GM18526 (cell line): ENCODE measurements around the gene RBBP9.
A peak's percentile ranks its signal among the peaks of the same experiment; 100 is the strongest.

Experiments
- POLR2A ChIP-seq: IDR thresholded peaks from 3 replicates; pipeline ENCODE4 v1.6.1; 2011; ENCODE audit not compliant: insufficient read length; ENCODE audit errors: extremely low read depth

RBBP9 gene

DNA sequence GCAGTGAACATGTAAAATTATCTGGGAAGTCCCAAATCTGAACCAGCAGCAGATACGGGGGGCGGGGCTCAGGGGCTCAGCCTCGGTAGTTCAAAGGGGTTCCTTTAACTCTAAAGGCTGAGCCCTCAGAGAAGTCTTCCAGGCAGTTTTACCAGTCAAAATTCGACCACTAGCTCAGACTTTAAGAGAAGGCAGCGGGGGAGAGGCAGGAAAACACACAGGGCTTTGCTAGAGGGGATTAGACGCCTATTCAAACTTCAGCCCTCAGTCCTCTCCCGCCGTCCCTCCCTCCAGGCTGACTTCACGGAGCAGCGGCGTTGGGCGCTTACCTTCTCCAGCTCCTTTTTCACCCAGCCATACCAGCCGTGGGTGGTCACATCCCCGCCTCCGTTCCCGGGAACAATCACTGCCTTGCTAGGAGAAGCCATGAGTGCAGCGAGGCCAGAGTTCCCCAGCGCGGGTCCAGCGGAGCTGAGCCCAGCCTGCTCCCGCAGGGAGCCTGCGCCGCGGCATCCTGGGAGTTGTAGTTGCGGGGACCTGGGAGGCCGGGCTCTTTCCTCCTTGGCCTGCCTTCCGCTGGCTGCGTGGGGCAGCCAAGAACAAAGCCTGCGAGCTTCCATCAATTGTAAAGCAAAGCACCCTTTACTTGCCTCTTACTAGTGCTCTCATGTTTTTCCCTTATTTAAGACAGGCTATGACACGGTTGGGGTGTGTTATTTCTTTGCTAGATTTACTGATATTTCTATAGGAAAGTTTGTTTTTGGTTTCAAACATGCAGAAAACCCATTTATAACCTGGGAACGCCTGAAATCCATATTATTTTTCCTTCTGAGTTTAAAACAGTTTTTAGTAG lies at the start of gene RBBP9:
RBBP9 (minus strand) TSS at position 486 of the 853 bp plus-strand sequence; CDS start at position 428, 58 bp downstream.
- peak; percentile 45 for TF ChIP-seq POLR2A

DNA sequence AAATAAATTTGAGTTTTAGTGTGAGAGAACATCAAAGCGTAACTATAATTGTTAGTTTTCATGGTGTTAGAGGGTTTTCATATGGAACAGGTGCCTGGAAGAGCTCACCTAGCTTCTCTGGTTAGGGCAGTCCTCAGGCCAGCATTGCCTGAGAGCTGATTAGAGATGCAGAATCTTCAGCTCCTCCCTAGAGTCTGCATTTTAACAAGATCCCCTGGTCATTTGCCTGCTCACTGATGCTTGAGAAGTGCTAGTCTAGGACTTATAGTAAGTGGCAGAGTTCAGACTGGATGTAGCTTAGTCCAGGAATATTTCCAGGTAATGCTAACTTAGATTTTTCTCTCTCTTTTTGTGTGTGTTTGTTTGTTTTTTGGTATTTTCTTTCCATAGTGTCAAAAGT lies 48.5 kb upstream of the RBBP9 start:
- TF ChIP-seq POLR2A = no peak

DNA sequence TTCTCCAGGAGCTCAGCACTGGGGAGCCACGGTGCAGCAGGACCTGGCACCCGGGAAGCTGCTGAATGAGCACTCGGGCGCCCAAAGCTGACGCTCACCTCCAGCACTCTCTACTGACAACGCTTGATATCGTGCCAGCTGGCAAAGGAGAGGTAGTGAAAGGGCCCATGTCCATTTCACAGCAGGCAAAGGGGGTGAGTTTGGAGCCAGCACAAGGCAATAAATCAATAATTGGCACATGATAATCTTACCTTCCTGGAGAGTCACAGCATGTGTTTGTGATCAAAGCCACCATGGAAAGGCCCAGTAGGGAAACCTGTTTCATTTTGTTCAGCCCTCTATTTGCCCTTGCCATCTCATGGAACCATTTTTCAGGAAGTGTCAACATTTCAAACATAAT lies 46.9 kb upstream of the RBBP9 start:
- TF ChIP-seq POLR2A = no peak

GRCh38 chr20:18543216-18543615 lies 46.2 kb upstream of the RBBP9 start:
- TF ChIP-seq POLR2A = no peak

- TF ChIP-seq POLR2A = no peak
Measured at GRCh38 chr20:18541741-18542140, 44.7 kb upstream of the RBBP9 start.

DNA sequence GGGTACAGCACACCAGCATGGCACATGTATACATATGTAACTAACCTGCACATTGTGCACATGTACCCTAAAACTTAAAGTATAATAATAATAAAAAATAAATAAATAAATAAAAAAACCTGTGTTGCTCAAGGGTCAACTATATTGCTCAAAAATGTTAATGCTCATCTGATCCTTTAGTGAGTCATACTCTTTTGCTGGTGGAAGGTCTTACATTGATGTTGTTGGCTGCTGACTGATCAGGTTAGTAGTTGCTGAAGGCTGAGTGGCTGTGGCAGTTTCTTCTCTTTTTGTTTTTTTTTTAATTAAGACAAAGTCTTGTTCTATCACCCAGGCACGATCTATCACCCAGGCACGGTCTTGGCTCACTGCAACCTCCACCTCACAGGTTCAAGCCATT lies 40.6 kb upstream of the RBBP9 start:
- no peak for TF ChIP-seq POLR2A

DNA sequence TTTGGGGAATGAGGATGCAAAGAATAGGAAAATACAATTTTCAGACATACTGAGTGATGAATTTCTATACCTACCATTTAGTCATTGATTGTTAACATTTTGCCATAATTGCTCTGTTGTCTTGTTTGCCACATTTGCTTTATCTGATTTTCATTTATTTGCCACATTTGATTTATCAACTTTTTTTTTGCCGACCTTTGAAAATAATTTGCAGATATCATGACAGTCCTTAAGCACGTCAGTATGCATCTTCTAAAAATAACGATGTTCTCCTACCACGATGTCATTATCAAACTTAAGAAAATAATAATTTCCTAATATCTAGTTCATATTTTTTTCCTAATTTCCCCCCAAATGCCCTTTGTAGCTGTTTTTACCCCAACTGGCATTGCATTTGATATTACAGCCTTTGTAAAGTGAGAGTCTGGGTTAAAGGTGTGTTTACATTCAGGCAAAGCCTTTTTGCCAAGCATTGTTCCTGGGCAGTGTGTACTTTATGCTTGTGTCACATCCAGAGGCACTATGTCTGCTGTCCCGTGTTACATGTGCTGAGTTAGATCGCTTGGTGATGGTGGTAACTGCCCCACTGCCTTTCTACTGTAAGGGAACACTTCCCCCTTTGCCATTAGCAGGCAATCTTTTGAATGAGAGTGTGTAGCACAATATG lies 37.1 kb upstream of the RBBP9 start:
- TF ChIP-seq POLR2A = no peak

GRCh38 chr20:18533491-18533890 lies 36.5 kb upstream of the RBBP9 start:
- TF ChIP-seq POLR2A = no peak

DNA sequence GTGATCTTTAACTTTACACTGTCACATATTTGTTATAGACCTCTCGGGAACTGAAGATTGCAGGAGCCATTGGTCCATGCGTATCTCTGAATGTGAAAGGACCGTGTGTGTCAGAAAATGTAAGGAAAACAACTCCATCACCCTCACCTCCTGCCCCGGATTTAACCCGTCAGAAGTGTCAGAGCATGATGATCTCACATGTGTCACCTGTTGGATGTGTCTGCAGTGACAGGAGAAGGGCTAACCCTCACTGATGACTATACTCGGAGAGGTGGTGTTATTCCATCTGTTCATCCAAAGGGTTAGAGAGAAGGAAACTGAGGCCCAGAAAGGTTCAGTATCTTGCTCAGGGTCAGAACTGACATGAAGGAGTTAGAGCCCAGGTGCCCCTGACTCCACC lies 35.6 kb upstream of the RBBP9 start:
- TF ChIP-seq POLR2A = no peak

GRCh38 chr20:18529041-18529440 lies 32.0 kb upstream of the RBBP9 start:
- TF ChIP-seq POLR2A = no peak

GRCh38 chr20:18527836-18528235 lies 30.8 kb upstream of the RBBP9 start:
- TF ChIP-seq POLR2A = no peak

DNA sequence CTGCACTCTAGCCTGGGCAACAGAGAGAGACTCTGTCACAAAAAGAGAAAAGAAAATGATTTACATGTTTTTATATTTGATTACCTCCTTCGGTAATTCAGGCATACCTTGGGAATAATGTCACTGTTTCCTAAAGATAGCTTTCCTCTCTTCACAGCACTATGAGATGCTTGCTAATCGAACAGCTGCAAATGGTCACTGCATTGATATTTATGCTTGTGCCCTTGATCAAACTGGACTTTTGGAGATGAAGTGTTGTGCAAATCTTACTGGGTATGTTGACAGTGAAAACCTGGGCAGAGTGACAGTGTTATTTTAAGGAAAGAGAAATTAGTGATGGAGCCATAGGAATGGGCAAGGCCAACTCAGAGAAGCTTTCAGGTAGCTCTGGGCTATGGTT lies 30.3 kb upstream of the RBBP9 start:
- no peak for TF ChIP-seq POLR2A

DNA sequence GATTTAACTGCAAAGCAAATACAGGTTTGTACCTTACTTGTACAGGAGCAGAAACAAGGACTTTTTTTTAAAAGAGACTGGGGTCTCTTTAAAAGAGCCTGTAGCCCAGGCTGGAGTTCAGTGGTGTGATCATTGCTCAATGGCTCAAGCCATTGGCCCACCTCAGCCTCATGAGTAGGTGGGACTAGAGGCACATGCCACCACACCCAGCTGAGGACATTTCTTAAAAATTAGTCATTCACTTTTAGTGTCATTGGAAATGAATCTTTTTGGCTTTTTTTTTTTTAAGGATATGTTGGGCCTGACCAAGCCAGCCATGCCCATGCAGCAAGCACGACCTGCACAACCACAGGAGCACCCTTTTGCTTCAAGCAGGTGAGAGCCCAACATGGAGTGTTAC lies 27.6 kb upstream of the RBBP9 start:
- TF ChIP-seq POLR2A = no peak

- TF ChIP-seq POLR2A = no peak
Measured at GRCh38 chr20:18523066-18523465, 26.0 kb upstream of the RBBP9 start.

- TF ChIP-seq POLR2A = no peak
Measured at GRCh38 chr20:18515973-18516372, 18.9 kb upstream of the RBBP9 start.

DNA sequence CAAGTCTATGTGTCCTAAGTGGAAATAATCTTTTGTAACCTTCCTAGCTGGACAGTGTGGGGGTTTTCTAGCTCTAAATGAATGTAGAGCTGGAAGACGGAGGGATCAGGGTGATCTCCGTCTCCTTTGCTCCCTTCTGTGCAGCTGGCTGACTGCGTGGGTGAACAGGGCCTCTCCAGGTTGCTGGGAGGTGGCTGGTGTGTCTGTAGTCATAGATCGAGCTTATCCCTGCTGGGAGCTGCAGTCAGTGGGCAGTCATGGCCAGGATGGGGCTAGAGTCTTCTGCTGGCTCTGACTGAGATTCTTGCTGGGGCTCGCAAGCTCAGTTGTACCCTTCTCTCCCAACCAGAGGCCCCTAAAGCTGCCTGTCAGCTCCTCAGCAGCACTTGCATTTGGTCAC lies 17.1 kb upstream of the RBBP9 start:
- no peak for TF ChIP-seq POLR2A

DNA sequence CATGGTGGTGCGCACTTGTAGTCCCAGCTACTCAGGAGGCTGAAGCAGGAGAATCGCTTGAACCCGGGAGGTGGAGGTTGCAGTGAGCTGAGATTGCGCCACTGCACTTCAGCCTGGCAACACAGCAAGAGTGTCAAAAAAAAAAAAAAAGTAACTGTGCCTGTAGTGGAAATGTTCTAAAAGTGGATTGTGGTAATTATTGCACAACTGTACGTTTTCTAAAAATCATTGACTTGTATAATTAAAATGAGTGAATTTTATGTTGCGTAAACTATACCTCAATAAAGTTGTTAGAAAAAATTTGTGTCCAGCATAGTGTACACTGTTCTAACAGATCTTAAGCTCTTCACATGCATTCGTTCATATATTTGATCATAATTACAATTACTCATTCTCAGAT lies 16.2 kb upstream of the RBBP9 start:
- no peak for TF ChIP-seq POLR2A

DNA sequence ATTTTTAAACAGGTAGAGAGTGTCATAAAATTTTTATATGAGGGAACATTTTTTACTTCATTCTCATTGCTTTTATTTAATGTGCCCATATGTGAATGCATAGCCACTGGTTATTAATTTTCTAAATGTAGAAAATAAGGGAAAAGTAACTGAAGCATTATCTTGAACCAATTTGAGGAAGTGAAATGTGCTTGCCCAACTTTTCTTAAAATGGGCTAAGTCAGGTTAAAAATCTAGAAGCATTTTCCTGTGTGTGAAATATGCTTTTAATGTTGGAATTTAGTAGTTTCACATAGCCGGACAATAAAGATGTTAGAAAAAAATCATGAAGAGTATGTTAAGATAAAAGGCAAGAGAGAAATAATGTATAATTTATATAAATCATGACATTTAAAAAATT lies 14.5 kb upstream of the RBBP9 start:
- no peak for TF ChIP-seq POLR2A
